ENCODE results near the gene HS6ST3.

HS6ST3 gene

DNA sequence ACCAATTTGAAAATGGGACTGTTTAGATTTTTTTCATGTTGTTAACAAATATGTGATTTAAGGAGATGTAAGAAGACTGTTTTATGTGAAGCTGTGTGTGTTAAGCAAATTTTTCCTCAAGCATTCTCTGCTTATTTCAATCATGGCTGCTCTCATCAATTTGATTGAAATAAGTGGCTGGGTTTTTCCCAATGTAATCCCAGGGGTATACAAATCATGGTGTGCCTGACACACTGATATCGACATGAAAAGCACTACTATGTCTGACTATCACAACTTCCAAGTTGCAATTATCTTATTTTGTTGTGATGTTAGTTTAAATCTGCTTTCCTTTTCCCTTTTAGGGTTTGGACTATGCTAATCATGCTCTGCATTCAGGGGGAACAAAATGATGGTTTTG lies 283.7 kb downstream of the HS6ST3 start:
- Histone ChIP-seq H4K20me1 (ENCODE audit: insufficient read depth, low read length) (no peaks in the 10 kb centered on the region), H3K27me3 (ENCODE audit: insufficient read depth, low read length, poor library complexity) (no peaks in the 10 kb centered on the region), H3K4me2 (ENCODE audit: insufficient read depth, low read length) (no peak overlapping the region), H2AFZ (ENCODE audit: low read depth, low read length) (no peak overlapping the region), H3K36me3 (ENCODE audit: insufficient read depth, low read length) (no peaks in the 10 kb centered on the region), H3K79me2 (ENCODE audit: insufficient read depth, low read length) (no peaks in the 10 kb centered on the region), H3K9ac (ENCODE audit: low read depth, low read length) (no peak overlapping the region), H3K9me3 (ENCODE audit: insufficient read depth, low read length, severe bottlenecking) (no peaks in the 10 kb centered on the region), H3K27ac (ENCODE audit: low read length) (no peak overlapping the region), H3K4me3 (ENCODE audit: low read depth in 1 of 2, low read length in 2 of 2) (no peak overlapping the region), H3K4me1 (ENCODE audit: insufficient read depth, low read length) (no peaks in the 10 kb centered on the region)
- no peak for ATAC-seq (ENCODE audit: insufficient read depth, low read depth)
- no peak for TF ChIP-seq CTCF (IDR thresholded peaks at IDR 0.05; ENCODE audit: borderline replicate concordance, extremely low read depth, low read length, poor library complexity, severe bottlenecking)
- TF ChIP-seq EZH2 (IDR thresholded peaks at IDR 0.05; ENCODE audit: borderline replicate concordance, low read depth, low read length, severe bottlenecking) = no peak
- no peak for DNase-seq

GRCh38 chr13:96377835-96378234 lies 287.9 kb downstream of the HS6ST3 start:
- TF ChIP-seq EZH2 (IDR thresholded peaks at IDR 0.05; ENCODE audit: borderline replicate concordance, low read depth, low read length, severe bottlenecking) = no peak
- TF ChIP-seq CTCF (IDR thresholded peaks at IDR 0.05; ENCODE audit: borderline replicate concordance, extremely low read depth, low read length, poor library complexity, severe bottlenecking) = no peak

GRCh38 chr13:96379967-96380366 lies 290.1 kb downstream of the HS6ST3 start:
- Histone ChIP-seq H3K79me2 (ENCODE audit: insufficient read depth, low read length) (no peaks in the 10 kb centered on the region), H3K4me2 (ENCODE audit: insufficient read depth, low read length) (no peak overlapping the region), H3K27me3 (ENCODE audit: insufficient read depth, low read length, poor library complexity) (no peaks in the 10 kb centered on the region), H3K9ac (ENCODE audit: low read depth, low read length) (no peak overlapping the region), H4K20me1 (ENCODE audit: insufficient read depth, low read length) (no peaks in the 10 kb centered on the region), H3K4me3 (ENCODE audit: low read depth in 1 of 2, low read length in 2 of 2) (no peak overlapping the region), H3K36me3 (ENCODE audit: insufficient read depth, low read length) (no peaks in the 10 kb centered on the region), H3K9me3 (ENCODE audit: insufficient read depth, low read length, severe bottlenecking) (no peaks in the 10 kb centered on the region), H3K4me1 (ENCODE audit: insufficient read depth, low read length) (no peaks in the 10 kb centered on the region), H3K27ac (ENCODE audit: low read length) (no peak overlapping the region), H2AFZ (ENCODE audit: low read depth, low read length) (no peak overlapping the region)
- TF ChIP-seq EZH2 (IDR thresholded peaks at IDR 0.05; ENCODE audit: borderline replicate concordance, low read depth, low read length, severe bottlenecking) = no peak
- DNase-seq (no peak), ATAC-seq (ENCODE audit: insufficient read depth, low read depth) (no peak)

More at GRCh38 chr13:96377835-96378234, 287.9 kb downstream of the HS6ST3 start:
- Histone ChIP-seq H2AFZ (ENCODE audit: low read depth, low read length) (no peak overlapping the region), H3K27ac (ENCODE audit: low read length) (no peak overlapping the region), H3K27me3 (ENCODE audit: insufficient read depth, low read length, poor library complexity) (no peaks in the 10 kb centered on the region), H3K4me1 (ENCODE audit: insufficient read depth, low read length) (no peaks in the 10 kb centered on the region), H3K4me2 (ENCODE audit: insufficient read depth, low read length) (no peak overlapping the region), H4K20me1 (ENCODE audit: insufficient read depth, low read length) (no peaks in the 10 kb centered on the region), H3K36me3 (ENCODE audit: insufficient read depth, low read length) (no peaks in the 10 kb centered on the region), H3K9me3 (ENCODE audit: insufficient read depth, low read length, severe bottlenecking) (no peaks in the 10 kb centered on the region), H3K79me2 (ENCODE audit: insufficient read depth, low read length) (no peaks in the 10 kb centered on the region), H3K4me3 (ENCODE audit: low read depth in 1 of 2, low read length in 2 of 2) (no peak overlapping the region), H3K9ac (ENCODE audit: low read depth, low read length) (no peak overlapping the region)
- no peak for DNase-seq
- no peak for ATAC-seq (ENCODE audit: insufficient read depth, low read depth)

DNA sequence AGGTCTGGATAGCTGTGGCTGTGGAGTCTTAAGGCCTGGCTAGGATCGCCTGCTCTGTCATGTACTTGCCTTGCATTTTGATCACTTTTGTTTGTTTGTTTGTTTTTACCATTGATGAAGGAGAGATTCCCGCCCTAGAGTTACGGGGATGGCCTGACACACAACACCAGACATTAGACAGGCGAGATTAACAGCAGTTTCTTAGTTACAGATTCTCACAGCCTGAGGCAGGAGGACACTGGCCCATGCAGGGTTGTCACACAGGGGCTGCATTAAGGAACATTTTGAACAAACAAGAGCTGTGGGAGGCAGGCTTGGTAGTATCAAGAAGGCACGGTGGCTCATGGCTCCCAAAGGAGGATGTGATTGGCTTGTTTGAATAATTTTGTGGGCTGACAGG lies 291.8 kb downstream of the HS6ST3 start:
- no peak for ATAC-seq (ENCODE audit: insufficient read depth, low read depth)
- H3K4me3 ChIP-seq (ENCODE audit: low read depth in 1 of 2, low read length in 2 of 2) = no peak overlapping the region
- H3K9ac ChIP-seq (ENCODE audit: low read depth, low read length) = no peak overlapping the region
- no peak for DNase-seq
- no peaks in the 10 kb centered on the region for H3K36me3 ChIP-seq (ENCODE audit: insufficient read depth, low read length)
- no peaks in the 10 kb centered on the region for H4K20me1 ChIP-seq (ENCODE audit: insufficient read depth, low read length)
- H3K79me2 ChIP-seq (ENCODE audit: insufficient read depth, low read length) = no peaks in the 10 kb centered on the region
- H3K4me2 ChIP-seq (ENCODE audit: insufficient read depth, low read length) = no peak overlapping the region
- no peaks in the 10 kb centered on the region for H3K27me3 ChIP-seq (ENCODE audit: insufficient read depth, low read length, poor library complexity)
- H3K9me3 ChIP-seq (ENCODE audit: insufficient read depth, low read length, severe bottlenecking) = no peaks in the 10 kb centered on the region
- H2AFZ ChIP-seq (ENCODE audit: low read depth, low read length) = no peak overlapping the region
- no peaks in the 10 kb centered on the region for H3K4me1 ChIP-seq (ENCODE audit: insufficient read depth, low read length)
- TF ChIP-seq CTCF (IDR thresholded peaks at IDR 0.05; ENCODE audit: borderline replicate concordance, extremely low read depth, low read length, poor library complexity, severe bottlenecking) (no peak), EZH2 (IDR thresholded peaks at IDR 0.05; ENCODE audit: borderline replicate concordance, low read depth, low read length, severe bottlenecking) (no peak)
- no peak overlapping the region for H3K27ac ChIP-seq (ENCODE audit: low read length)

All from DND-41 (cell line).